ENCODE data around the gene DNAI7. TPM values are rescaled to one million over a fixed set of nuclear protein-coding genes. Genes with fewer than 3 reads are reported as not detected.

The DNAI7 gene
- total and polyA plus RNA-seq, 7 donors = 0.13 to 1.2 (median 0.73) TPM; not detected in 3

DNA sequence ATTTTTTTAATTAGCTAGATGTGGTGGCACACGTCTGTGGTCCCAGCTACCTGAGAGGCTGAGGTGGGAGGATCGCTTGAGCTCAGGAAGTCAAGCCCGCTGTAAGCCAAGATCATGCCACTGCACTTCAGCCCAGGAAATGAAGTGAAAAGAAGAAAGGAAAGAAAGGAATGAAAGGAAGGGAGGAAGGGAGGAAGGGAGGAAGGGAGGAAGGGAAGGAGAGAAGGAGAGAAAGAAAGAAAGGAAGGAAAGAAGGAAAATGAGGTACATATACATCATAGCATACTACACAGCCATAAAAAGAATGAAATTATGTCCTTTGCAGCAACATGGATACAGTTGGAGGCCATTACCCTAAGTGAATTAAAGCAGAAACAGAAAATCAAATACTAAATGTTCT lies 12.2 kb downstream of the DNAI7 start:
- WGBS, 2 donors = 75 to 81% methylated on average over 3 of the region's 3 CpGs
- intact Hi-C loops (cut with DNase I) = no loop called here
- H3K27me3 ChIP-seq = no peaks in the 10 kb centered on the region

DNA sequence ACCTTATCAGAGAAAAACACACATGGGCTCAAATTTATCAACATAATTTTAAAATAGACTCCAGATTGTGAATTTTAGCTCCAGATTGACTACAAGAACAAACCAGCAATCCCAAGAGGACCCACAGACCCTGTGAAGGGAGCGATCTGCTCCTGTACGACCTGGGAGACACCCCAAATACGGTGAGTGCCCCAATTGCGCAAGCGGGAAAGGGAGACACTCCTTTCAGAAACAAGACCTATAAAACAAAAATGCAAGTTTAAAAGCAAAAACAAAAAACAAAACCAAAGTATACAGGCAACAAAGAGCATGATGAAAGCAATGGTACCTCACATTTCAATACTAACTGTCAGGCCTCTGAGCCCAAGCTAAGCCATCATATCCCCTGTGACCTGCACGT lies 32.1 kb downstream of the DNAI7 start:
- intact Hi-C loops (cut with DNase I) = no loop called here
- TF ChIP-seq EP300 (IDR thresholded peaks at IDR 0.05) (no peak), POLR2AphosphoS5 (IDR thresholded peaks at IDR 0.05) (no peak), POLR2A (IDR thresholded peaks at IDR 0.05) (no peak)
- TF ChIP-seq, protein P1, sequence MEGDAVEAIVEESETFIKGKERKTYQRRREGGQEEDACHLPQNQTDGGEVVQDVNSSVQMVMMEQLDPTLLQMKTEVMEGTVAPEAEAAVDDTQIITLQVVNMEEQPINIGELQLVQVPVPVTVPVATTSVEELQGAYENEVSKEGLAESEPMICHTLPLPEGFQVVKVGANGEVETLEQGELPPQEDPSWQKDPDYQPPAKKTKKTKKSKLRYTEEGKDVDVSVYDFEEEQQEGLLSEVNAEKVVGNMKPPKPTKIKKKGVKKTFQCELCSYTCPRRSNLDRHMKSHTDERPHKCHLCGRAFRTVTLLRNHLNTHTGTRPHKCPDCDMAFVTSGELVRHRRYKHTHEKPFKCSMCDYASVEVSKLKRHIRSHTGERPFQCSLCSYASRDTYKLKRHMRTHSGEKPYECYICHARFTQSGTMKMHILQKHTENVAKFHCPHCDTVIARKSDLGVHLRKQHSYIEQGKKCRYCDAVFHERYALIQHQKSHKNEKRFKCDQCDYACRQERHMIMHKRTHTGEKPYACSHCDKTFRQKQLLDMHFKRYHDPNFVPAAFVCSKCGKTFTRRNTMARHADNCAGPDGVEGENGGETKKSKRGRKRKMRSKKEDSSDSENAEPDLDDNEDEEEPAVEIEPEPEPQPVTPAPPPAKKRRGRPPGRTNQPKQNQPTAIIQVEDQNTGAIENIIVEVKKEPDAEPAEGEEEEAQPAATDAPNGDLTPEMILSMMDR (IDR thresholded peaks at IDR 0.05) = no peak

More for the DNA sequence above, 12.2 kb downstream of the DNAI7 start:
- Histone ChIP-seq H3K36me3 (no peaks in the 10 kb centered on the region), H3K9me3 (no peaks in the 10 kb centered on the region), H3K27ac (no peak overlapping the region), H3K4me1 (no peaks in the 10 kb centered on the region), H3K4me3 (no peak overlapping the region)
- no peak for DNase-seq
- TF ChIP-seq, protein P1 (IDR thresholded peaks at IDR 0.05) = no peak
- no peak for TF ChIP-seq POLR2AphosphoS5 (IDR thresholded peaks at IDR 0.05)
- no peak for TF ChIP-seq EP300 (IDR thresholded peaks at IDR 0.05)
- no peak for TF ChIP-seq POLR2A (IDR thresholded peaks at IDR 0.05)

DNA sequence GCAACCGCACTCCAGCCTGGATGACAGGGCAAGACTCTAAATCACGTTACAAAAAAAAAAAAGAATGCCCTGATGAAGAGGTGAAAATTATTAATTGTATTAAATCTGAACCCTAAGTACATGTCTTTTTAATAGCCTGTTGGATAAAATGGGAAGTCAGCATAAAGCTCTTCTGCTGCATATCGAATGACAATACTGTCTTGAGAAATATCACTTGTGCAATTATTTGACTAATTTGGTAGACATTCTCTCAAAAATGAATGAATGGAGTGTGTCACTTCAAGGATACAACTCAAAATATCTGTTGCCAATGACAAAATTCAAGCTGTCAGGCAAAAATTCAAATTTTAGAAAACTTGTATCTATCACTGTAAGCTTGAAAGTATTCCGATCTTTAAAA lies 38.9 kb downstream of the DNAI7 start:
- Histone ChIP-seq H3K4me1 (peaks cover 0 to 13% (median 0%) of the 10 kb centered on the region in 4 donors), H3K4me3 (no peak overlapping the region), H3K9me3 (no peaks in the 10 kb centered on the region), H3K27ac (no peak overlapping the region), H3K36me3 (no peaks in the 10 kb centered on the region), H3K27me3 (no peaks in the 10 kb centered on the region)
- intact Hi-C loops (cut with DNase I) = no loop called here
- TF ChIP-seq EP300 (IDR thresholded peaks at IDR 0.05) (no peak), POLR2AphosphoS5 (IDR thresholded peaks at IDR 0.05) (no peak), POLR2A (IDR thresholded peaks at IDR 0.05) (no peak)
- TF ChIP-seq, protein P1 (IDR thresholded peaks at IDR 0.05) = no peak
- WGBS, 2 donors = 91 to 94% methylated on average over 4 of the region's 4 CpGs
- no peak for DNase-seq

More for the DNA sequence above, 32.1 kb downstream of the DNAI7 start:
- DNase-seq = no peak
- H3K9me3 ChIP-seq = no peaks in the 10 kb centered on the region
- WGBS, 2 donors = 92 to 93% methylated on average over 6 of the region's 6 CpGs
- no peaks in the 10 kb centered on the region for H3K4me1 ChIP-seq
- H3K27ac ChIP-seq = no peak overlapping the region
- H3K36me3 ChIP-seq = no peaks in the 10 kb centered on the region
- no peaks in the 10 kb centered on the region for H3K27me3 ChIP-seq
- no peak overlapping the region for H3K4me3 ChIP-seq

DNA sequence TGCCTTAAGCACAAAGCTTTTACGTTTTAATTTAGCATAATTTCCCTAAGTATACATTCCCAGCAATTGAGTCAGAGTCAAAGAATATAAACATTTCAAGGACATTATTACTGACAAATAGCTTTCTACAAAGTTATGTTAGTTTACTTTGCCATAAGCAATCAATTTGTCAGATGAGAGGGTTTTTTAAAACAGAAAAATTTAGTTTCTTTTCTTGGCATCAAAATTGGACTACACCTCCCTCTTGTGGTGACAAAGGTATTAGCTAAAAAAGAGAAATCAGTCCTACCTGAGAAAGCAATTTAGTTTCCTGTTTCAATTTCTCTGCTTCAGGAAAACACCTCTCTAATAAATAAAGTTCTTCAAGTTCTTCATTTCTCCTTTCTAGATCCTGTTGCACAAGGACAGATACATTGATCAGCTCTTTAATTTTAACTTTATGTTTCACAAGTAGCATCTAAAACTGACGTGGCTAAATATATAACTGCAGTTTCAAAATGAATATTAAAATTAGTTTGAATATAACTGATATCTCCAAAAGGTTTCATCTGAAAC lies 39.9 kb downstream of the DNAI7 start:
- no peaks in the 10 kb centered on the region for H3K27me3 ChIP-seq
- no peaks in the 10 kb centered on the region for H3K9me3 ChIP-seq
- TF ChIP-seq, protein P1 (IDR thresholded peaks at IDR 0.05) = peak in 3 of 4 experiments; percentile 19 to 58 (median 34)
- TF ChIP-seq EP300 (IDR thresholded peaks at IDR 0.05) = no peak
- H3K27ac ChIP-seq = peak overlapping the region in 1 of 4 donors; percentile 15
- no peak overlapping the region for H3K4me3 ChIP-seq
- peaks cover 0 to 13% (median 0%) of the 10 kb centered on the region in 4 donors for H3K4me1 ChIP-seq
- 36 to 49% methylated on average over 2 of the region's 2 CpGs for WGBS, 2 donors
- DNase-seq = no peak
- no peaks in the 10 kb centered on the region for H3K36me3 ChIP-seq
- intact Hi-C loops (cut with DNase I) = no loop called here

DNA sequence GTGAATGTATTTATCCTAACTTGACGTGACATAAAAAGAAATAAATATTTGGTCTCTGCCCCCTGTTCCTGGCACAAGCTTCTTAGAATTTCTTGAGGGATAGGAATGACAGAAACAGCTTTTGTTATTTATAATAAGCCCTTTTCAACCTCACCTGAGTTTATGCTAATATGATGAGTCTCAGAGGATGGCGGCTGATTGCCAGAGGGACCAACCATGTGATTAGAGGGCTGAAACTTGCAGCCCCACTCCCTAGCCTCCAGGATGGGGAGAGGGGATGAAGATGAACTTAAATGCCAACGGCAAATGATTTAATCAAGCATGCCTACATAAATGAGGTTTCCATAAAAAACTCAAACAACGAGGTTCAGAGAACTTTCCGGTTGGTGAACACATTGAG lies 42.9 kb downstream of the DNAI7 start:
- H3K4me3 ChIP-seq = no peak overlapping the region
- no peaks in the 10 kb centered on the region for H3K9me3 ChIP-seq
- H3K4me1 ChIP-seq = peaks cover 0 to 13% (median 0%) of the 10 kb centered on the region in 4 donors
- no peaks in the 10 kb centered on the region for H3K36me3 ChIP-seq
- H3K27me3 ChIP-seq = no peaks in the 10 kb centered on the region
- 70 to 81% methylated on average over 5 of the region's 5 CpGs for WGBS, 2 donors
- peak overlapping the region in 3 of 4 donors; percentile 3 to 66 (median 34) for H3K27ac ChIP-seq
- TF ChIP-seq EP300 (IDR thresholded peaks at IDR 0.05) = no peak
- no peak for TF ChIP-seq POLR2AphosphoS5 (IDR thresholded peaks at IDR 0.05)
- TF ChIP-seq, protein P1 (IDR thresholded peaks at IDR 0.05) = no peak
- no peak for TF ChIP-seq POLR2A (IDR thresholded peaks at IDR 0.05)
- intact Hi-C loops (cut with DNase I) = no loop called here
- no peak for DNase-seq

Measured in sigmoid colon (tissue), 7 donors.